ENCODE results near the gene PWWP2B.
A peak's percentile ranks its signal among the peaks of the same experiment; 100 is the strongest.

GRCh38 chr10:132387764-132388210 lies 9.2 kb upstream of the PWWP2B start:
- TF ChIP-seq CTCF (IDR thresholded peaks at IDR 0.05) (peak; percentile 56 to 62 (median 58)), POLR2A (IDR thresholded peaks at IDR 0.05) (no peak)
